ENCODE measurements around the gene RGS16.

Gene RGS16

GRCh38 chr1:182570611-182570970, 33.6 kb downstream of the RGS16 start:
- DNase-seq: no peak

GRCh38 chr1:182569939-182570610, 34.1 kb downstream of the RGS16 start:
- DNase-seq: no peak

GRCh38 chr1:182568647-182569284, 35.4 kb downstream of the RGS16 start:
- no peak for DNase-seq

GRCh38 chr1:182567629-182568028, 36.6 kb downstream of the RGS16 start:
- no peak for DNase-seq

- no peak for DNase-seq
Measured at GRCh38 chr1:182565537-182565936, 38.7 kb downstream of the RGS16 start.

- no peak for DNase-seq
Measured at GRCh38 chr1:182564406-182565004, 39.7 kb downstream of the RGS16 start.

GRCh38 chr1:182563095-182563494, 41.1 kb downstream of the RGS16 start:
- DNase-seq: no peak

- no peak for DNase-seq
Measured at GRCh38 chr1:182561456-182561855, 42.7 kb downstream of the RGS16 start.

GRCh38 chr1:182560392-182560984, 43.7 kb downstream of the RGS16 start:
- DNase-seq: no peak

GRCh38 chr1:182556279-182556678, 47.9 kb downstream of the RGS16 start:
- no peak for DNase-seq

GRCh38 chr1:182555493-182555892, 48.7 kb downstream of the RGS16 start:
- no peak for DNase-seq

- no peak for DNase-seq
Measured at GRCh38 chr1:182552527-182552926, 51.7 kb downstream of the RGS16 start.

- DNase-seq: no peak
Measured at GRCh38 chr1:182549811-182550210, 54.4 kb downstream of the RGS16 start.

GRCh38 chr1:182549346-182549745, 54.8 kb downstream of the RGS16 start:
- no peak for DNase-seq

All from kidney glomerular epithelial cell (primary cell).